AG04450 (cell line): ENCODE results near the gene MPZL3. TPM values are rescaled to one million over a fixed set of nuclear protein-coding genes. Genes with fewer than 3 reads are reported as not detected.

Experiments
- CTCF ChIA-PET: fragments of 300-600, 350-600 bp; formaldehyde crosslinking; extraction: SDS; loops from one replicate; lab custom pipeline; 2022; ENCODE audit warnings: antibody characterized with exemption, inconsistent platforms; lab: Charles Lee
- POLR2A ChIA-PET: fragments of 350-600 bp; formaldehyde crosslinking; extraction: SDS; loops from one replicate; lab custom pipeline; 2021; ENCODE audit warnings: antibody characterized with exemption, inconsistent platforms; lab: Yijun Ruan, JAX
- DNase-seq: peaks from one replicate; pipeline ENCODE4 v3.0.0-alpha.2; 2011; ENCODE audit warnings: low read depth, low spot score
- H3K27ac ChIP-seq: one replicate; pipeline ENCODE4 v1.5.1; 2012; ENCODE audit warnings: low read depth, low read length, control low read depth
- H3K27me3 ChIP-seq: one replicate; pipeline ENCODE4 v1.6.0; 2012; ENCODE audit warnings: low read length; ENCODE audit not compliant: control insufficient read depth, insufficient read depth
- H3K4me3 ChIP-seq: 2 replicates; pipeline ENCODE4 v1.5.1; 2011; ENCODE audit warnings: mild to moderate bottlenecking, low read depth, low read length, control low read depth
- H3K9me3 ChIP-seq: 2 replicates; pipeline ENCODE4 v1.5.1; 2012; ENCODE audit warnings: low read length; ENCODE audit not compliant: control insufficient read depth, insufficient read depth
- CTCF ChIP-seq: IDR thresholded peaks from 2 replicates; pipeline ENCODE4 v1.5.1; 2011; ENCODE audit warnings: low read depth, low read length, control low read depth, inconsistent platforms
- polyA plus RNA-seq: library from polyadenylated mRNA; depleted of rRNA; stranded (reverse); fragments of >200 nt; gene quantifications from 2 replicates; pipeline ENCODE4 v1.2.3, GENCODE V29; 2011

Gene MPZL3
- polyA plus RNA-seq, 1 experiment = 0.07 TPM

DNA sequence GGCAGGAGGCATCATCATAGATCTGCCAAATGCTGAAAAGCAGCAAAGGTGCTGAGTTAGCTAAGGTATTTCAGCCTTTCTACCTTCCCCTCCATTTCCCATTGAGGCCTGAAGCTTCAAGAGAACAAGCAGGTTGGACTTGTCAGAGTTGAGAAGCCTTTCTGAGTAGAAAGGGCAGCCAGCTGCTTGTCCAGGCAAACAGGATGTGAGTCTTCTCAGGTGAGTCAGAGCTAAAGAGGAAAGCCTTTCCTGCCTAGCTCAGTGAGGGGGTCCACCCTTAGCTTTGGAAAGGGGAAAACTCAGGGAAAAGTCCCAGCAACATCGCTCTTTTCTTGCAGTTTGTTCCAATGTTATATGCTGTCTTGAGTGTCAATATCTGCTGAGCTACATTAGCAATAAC, 25.1 kb upstream of the MPZL3 start:
- H3K27ac ChIP-seq = no peak overlapping the region
- ChIA-PET POLR2A (no interaction called here), CTCF (no interaction called here)
- DNase-seq = no peak
- no peak for TF ChIP-seq CTCF
- H3K4me3 ChIP-seq = no peak overlapping the region
- H3K27me3 ChIP-seq = no peaks in the 10 kb centered on the region
- no peaks in the 10 kb centered on the region for H3K9me3 ChIP-seq

DNA sequence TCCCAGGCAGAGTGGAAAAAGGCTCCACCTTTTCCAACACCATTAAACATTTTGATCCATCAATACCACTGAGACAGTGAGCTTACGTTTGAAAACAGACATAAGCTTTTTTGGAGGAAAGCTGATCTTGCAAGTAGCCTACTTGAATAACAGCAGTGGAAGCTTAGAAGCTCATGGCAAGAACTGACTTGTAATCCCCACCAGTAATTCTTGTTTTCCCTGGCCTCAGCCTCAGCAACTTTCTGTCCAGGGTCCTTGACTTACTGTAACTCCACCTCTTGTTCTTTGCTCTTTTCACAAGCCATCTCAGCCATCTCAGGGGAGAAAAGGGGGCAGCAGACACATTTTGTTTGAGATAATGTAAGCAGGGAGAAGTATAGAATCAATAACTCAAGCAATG, 24.3 kb upstream of the MPZL3 start:
- Histone ChIP-seq H3K27me3 (no peaks in the 10 kb centered on the region), H3K9me3 (no peaks in the 10 kb centered on the region), H3K27ac (no peak overlapping the region), H3K4me3 (no peak overlapping the region)
- DNase-seq = no peak
- TF ChIP-seq CTCF = no peak
- CTCF ChIA-PET = no interaction called here
- POLR2A ChIA-PET = no interaction called here

- Histone ChIP-seq H3K27ac (no peak overlapping the region), H3K9me3 (no peaks in the 10 kb centered on the region), H3K4me3 (no peak overlapping the region), H3K27me3 (no peaks in the 10 kb centered on the region)
- no peak for TF ChIP-seq CTCF
- ChIA-PET CTCF (no interaction called here), POLR2A (no interaction called here)
- no peak for DNase-seq
These were observed 23.0 kb upstream of the MPZL3 start for GRCh38 chr11:118275176-118275575.

DNA sequence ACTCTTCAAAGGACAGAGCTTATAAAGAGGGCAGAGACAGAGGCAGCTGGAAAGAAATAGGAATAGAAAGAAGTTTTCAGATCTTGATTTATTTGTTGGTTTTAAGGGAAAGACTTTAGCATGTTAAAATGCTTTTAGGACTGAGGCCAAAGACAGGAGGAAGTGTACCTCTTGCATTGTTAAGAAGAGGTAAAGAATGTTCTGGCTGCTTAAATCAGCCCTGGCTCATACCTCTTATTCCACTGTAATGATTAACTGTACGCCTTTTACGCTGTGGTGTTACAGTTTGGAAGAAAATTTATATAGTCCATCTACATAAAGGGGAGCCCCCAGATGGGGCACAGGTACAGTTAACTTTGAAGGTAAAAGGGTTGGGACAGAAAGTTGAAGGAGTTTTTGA, 22.0 kb upstream of the MPZL3 start:
- ChIA-PET POLR2A (no interaction called here), CTCF (no interaction called here)
- Histone ChIP-seq H3K9me3 (no peaks in the 10 kb centered on the region), H3K27me3 (no peaks in the 10 kb centered on the region), H3K4me3 (no peak overlapping the region), H3K27ac (no peak overlapping the region)
- TF ChIP-seq CTCF = no peak
- DNase-seq = no peak

DNA sequence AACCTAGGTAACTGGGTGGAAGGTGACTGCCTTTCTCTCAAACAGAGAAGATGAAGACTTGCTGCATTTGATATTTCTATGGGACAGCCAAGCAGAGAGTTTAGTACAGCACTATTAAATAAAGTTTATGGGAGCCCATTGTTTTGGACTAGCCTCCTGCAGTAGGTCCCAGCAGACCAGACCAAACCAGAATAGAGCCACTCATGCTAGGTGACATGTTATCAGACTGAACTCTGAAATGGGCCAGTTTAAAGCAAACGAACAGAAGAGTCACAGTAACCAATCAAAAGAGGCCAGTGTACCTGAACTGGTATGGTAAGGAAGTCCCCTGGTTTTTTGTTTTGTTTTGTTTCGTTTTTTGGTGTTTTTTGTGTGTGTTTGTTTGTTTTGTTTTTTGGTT, 19.8 kb upstream of the MPZL3 start:
- Histone ChIP-seq H3K27me3 (peaks cover 6% of the 10 kb centered on the region), H3K9me3 (no peaks in the 10 kb centered on the region), H3K4me3 (no peak overlapping the region), H3K27ac (no peak overlapping the region)
- POLR2A ChIA-PET = no interaction called here
- CTCF ChIA-PET = no interaction called here
- TF ChIP-seq CTCF = no peak
- DNase-seq = no peak
